ENCODE measurements around the gene ARMC3. TPM values are rescaled to one million over a fixed set of nuclear protein-coding genes. Genes with fewer than 3 reads are reported as not detected.
A peak's percentile ranks its signal among the peaks of the same experiment; 100 is the strongest.

ARMC3 gene
- total RNA-seq, 1 experiment from 2014 or later: 0.28 TPM

DNA sequence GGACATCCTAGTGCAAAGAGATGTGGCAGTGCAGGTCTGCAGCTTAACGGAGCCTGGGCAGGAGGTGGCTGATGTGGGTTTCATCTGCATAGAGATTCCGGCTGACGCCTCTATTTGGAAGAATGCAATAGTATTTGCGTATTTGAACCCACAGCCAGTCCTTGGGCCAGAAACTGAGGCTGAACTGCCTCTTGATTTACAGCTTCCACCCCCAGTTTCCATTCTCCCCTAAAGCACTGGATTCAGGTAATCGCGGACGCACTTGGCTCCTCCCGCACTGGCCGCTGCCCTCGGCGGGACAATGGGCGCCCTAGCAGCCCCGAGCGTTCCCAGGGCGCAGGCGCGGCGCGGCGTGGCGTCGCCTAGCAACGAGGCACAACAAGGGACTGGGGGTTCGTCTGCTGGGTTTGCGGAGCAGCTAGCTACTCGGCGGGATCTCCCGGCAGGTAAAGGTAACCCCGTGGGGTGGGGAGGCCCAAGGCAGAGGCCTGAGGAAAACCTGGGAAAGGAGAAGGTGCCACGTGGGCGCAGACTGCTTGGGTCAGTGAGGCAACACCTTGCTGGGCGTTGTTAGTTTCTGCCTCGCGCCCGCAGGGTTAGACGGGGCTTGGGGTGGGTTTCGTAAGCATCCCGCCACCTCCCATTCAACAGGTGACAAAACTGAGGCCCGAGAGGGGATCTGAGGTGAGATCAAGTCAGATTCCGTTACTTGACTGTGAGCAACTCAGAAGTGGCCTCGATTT lies at the start of gene ARMC3 (continued):
- TF ChIP-seq, protein P1, sequence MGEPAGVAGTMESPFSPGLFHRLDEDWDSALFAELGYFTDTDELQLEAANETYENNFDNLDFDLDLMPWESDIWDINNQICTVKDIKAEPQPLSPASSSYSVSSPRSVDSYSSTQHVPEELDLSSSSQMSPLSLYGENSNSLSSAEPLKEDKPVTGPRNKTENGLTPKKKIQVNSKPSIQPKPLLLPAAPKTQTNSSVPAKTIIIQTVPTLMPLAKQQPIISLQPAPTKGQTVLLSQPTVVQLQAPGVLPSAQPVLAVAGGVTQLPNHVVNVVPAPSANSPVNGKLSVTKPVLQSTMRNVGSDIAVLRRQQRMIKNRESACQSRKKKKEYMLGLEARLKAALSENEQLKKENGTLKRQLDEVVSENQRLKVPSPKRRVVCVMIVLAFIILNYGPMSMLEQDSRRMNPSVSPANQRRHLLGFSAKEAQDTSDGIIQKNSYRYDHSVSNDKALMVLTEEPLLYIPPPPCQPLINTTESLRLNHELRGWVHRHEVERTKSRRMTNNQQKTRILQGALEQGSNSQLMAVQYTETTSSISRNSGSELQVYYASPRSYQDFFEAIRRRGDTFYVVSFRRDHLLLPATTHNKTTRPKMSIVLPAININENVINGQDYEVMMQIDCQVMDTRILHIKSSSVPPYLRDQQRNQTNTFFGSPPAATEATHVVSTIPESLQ (CRISPR knock-in tag; IDR thresholded peaks at IDR 0.05): no peak
- TF ChIP-seq TP53 (CRISPR knock-in tag; IDR thresholded peaks at IDR 0.05): no peak
- TF ChIP-seq, protein P2, sequence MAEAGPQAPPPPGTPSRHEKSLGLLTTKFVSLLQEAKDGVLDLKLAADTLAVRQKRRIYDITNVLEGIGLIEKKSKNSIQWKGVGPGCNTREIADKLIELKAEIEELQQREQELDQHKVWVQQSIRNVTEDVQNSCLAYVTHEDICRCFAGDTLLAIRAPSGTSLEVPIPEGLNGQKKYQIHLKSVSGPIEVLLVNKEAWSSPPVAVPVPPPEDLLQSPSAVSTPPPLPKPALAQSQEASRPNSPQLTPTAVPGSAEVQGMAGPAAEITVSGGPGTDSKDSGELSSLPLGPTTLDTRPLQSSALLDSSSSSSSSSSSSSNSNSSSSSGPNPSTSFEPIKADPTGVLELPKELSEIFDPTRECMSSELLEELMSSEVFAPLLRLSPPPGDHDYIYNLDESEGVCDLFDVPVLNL (CRISPR knock-in tag; IDR thresholded peaks at IDR 0.05; ENCODE audit: borderline replicate concordance, low read depth): no peak; the same call in 1 of the 2 replicates
- peak; percentile 27; the same call in 1 of the 2 replicates for TF ChIP-seq ZNF423 (CRISPR knock-in tag; IDR thresholded peaks at IDR 0.05)
- TF ChIP-seq GTF2I (CRISPR knock-in tag; conservative IDR thresholded peaks at IDR 0.05): peak; percentile 92
- TF ChIP-seq, protein P3, sequence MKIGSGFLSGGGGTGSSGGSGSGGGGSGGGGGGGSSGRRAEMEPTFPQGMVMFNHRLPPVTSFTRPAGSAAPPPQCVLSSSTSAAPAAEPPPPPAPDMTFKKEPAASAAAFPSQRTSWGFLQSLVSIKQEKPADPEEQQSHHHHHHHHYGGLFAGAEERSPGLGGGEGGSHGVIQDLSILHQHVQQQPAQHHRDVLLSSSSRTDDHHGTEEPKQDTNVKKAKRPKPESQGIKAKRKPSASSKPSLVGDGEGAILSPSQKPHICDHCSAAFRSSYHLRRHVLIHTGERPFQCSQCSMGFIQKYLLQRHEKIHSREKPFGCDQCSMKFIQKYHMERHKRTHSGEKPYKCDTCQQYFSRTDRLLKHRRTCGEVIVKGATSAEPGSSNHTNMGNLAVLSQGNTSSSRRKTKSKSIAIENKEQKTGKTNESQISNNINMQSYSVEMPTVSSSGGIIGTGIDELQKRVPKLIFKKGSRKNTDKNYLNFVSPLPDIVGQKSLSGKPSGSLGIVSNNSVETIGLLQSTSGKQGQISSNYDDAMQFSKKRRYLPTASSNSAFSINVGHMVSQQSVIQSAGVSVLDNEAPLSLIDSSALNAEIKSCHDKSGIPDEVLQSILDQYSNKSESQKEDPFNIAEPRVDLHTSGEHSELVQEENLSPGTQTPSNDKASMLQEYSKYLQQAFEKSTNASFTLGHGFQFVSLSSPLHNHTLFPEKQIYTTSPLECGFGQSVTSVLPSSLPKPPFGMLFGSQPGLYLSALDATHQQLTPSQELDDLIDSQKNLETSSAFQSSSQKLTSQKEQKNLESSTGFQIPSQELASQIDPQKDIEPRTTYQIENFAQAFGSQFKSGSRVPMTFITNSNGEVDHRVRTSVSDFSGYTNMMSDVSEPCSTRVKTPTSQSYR (CRISPR knock-in tag; IDR thresholded peaks at IDR 0.05): no peak
- no peak for TF ChIP-seq ELF4 (CRISPR knock-in tag; IDR thresholded peaks at IDR 0.05; ENCODE audit: low read depth)
- TF ChIP-seq, protein P4, sequence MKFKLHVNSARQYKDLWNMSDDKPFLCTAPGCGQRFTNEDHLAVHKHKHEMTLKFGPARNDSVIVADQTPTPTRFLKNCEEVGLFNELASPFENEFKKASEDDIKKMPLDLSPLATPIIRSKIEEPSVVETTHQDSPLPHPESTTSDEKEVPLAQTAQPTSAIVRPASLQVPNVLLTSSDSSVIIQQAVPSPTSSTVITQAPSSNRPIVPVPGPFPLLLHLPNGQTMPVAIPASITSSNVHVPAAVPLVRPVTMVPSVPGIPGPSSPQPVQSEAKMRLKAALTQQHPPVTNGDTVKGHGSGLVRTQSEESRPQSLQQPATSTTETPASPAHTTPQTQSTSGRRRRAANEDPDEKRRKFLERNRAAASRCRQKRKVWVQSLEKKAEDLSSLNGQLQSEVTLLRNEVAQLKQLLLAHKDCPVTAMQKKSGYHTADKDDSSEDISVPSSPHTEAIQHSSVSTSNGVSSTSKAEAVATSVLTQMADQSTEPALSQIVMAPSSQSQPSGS (CRISPR knock-in tag; IDR thresholded peaks at IDR 0.05; ENCODE audit: borderline replicate concordance, low read depth): no peak
- TF ChIP-seq, protein P5, sequence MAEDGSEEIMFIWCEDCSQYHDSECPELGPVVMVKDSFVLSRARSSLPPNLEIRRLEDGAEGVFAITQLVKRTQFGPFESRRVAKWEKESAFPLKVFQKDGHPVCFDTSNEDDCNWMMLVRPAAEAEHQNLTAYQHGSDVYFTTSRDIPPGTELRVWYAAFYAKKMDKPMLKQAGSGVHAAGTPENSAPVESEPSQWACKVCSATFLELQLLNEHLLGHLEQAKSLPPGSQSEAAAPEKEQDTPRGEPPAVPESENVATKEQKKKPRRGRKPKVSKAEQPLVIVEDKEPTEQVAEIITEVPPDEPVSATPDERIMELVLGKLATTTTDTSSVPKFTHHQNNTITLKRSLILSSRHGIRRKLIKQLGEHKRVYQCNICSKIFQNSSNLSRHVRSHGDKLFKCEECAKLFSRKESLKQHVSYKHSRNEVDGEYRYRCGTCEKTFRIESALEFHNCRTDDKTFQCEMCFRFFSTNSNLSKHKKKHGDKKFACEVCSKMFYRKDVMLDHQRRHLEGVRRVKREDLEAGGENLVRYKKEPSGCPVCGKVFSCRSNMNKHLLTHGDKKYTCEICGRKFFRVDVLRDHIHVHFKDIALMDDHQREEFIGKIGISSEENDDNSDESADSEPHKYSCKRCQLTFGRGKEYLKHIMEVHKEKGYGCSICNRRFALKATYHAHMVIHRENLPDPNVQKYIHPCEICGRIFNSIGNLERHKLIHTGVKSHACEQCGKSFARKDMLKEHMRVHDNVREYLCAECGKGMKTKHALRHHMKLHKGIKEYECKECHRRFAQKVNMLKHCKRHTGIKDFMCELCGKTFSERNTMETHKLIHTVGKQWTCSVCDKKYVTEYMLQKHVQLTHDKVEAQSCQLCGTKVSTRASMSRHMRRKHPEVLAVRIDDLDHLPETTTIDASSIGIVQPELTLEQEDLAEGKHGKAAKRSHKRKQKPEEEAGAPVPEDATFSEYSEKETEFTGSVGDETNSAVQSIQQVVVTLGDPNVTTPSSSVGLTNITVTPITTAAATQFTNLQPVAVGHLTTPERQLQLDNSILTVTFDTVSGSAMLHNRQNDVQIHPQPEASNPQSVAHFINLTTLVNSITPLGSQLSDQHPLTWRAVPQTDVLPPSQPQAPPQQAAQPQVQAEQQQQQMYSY (CRISPR knock-in tag; IDR thresholded peaks at IDR 0.05): no peak
- TF ChIP-seq, protein P6, sequence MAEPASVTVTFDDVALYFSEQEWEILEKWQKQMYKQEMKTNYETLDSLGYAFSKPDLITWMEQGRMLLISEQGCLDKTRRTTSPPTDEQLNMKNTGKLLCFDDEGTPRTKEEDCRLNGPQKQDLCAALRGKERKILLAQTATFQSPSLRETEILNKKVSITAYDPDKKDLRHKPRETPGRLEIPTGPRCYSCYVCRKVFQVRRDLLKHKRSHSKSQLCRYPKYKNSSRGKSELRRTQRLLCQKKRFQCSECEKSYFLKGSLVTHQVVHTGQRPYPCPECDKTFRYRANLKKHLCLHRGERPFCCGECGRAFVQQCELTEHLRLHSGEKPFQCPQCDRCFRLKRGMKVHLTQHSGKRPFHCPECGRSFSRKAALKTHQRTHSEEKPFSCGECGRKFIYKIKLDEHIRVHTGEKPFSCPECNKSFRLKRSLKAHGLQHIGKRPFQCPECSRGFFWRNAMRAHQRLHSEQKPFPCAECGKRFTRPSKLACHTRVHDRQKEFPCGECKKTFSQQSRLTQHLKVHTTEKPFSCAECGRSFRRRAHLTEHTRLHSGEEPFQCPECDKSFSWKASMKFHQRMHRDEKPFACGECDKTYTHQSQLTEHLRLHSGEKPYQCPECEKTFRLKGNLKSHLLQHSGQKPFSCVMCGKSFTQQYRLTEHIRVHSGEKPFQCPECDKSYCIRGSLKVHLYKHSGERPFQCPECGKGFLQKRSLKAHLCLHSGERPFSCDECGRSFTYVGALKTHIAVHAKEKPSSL (CRISPR knock-in tag; conservative IDR thresholded peaks at IDR 0.05): no peak
- TF ChIP-seq NR2C2 (CRISPR knock-in tag; IDR thresholded peaks at IDR 0.05): no peak
- no peak for TF ChIP-seq SOX15 (CRISPR knock-in tag; IDR thresholded peaks at IDR 0.05)
- TF ChIP-seq FOXK1 (CRISPR knock-in tag; IDR thresholded peaks at IDR 0.05): peak; percentile 62
- TF ChIP-seq, protein P7, sequence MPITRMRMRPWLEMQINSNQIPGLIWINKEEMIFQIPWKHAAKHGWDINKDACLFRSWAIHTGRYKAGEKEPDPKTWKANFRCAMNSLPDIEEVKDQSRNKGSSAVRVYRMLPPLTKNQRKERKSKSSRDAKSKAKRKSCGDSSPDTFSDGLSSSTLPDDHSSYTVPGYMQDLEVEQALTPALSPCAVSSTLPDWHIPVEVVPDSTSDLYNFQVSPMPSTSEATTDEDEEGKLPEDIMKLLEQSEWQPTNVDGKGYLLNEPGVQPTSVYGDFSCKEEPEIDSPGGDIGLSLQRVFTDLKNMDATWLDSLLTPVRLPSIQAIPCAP (CRISPR knock-in tag; IDR thresholded peaks at IDR 0.05): no peak
- TF ChIP-seq, protein P8, sequence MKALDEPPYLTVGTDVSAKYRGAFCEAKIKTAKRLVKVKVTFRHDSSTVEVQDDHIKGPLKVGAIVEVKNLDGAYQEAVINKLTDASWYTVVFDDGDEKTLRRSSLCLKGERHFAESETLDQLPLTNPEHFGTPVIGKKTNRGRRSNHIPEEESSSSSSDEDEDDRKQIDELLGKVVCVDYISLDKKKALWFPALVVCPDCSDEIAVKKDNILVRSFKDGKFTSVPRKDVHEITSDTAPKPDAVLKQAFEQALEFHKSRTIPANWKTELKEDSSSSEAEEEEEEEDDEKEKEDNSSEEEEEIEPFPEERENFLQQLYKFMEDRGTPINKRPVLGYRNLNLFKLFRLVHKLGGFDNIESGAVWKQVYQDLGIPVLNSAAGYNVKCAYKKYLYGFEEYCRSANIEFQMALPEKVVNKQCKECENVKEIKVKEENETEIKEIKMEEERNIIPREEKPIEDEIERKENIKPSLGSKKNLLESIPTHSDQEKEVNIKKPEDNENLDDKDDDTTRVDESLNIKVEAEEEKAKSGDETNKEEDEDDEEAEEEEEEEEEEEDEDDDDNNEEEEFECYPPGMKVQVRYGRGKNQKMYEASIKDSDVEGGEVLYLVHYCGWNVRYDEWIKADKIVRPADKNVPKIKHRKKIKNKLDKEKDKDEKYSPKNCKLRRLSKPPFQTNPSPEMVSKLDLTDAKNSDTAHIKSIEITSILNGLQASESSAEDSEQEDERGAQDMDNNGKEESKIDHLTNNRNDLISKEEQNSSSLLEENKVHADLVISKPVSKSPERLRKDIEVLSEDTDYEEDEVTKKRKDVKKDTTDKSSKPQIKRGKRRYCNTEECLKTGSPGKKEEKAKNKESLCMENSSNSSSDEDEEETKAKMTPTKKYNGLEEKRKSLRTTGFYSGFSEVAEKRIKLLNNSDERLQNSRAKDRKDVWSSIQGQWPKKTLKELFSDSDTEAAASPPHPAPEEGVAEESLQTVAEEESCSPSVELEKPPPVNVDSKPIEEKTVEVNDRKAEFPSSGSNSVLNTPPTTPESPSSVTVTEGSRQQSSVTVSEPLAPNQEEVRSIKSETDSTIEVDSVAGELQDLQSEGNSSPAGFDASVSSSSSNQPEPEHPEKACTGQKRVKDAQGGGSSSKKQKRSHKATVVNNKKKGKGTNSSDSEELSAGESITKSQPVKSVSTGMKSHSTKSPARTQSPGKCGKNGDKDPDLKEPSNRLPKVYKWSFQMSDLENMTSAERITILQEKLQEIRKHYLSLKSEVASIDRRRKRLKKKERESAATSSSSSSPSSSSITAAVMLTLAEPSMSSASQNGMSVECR (CRISPR knock-in tag; IDR thresholded peaks at IDR 0.05; ENCODE audit: borderline replicate concordance): no peak
- no peak for TF ChIP-seq SMAD3 (CRISPR knock-in tag; IDR thresholded peaks at IDR 0.05; ENCODE audit: borderline replicate concordance)
